Measurements from ENCODE around the gene IDNK. TPM values are rescaled to one million over a fixed set of nuclear protein-coding genes. Genes with fewer than 3 reads are reported as not detected.

The IDNK gene
- polyA plus RNA-seq, 1 of the 3 experiments (the other 2 are of a cell fraction) = 4.2 TPM

DNA sequence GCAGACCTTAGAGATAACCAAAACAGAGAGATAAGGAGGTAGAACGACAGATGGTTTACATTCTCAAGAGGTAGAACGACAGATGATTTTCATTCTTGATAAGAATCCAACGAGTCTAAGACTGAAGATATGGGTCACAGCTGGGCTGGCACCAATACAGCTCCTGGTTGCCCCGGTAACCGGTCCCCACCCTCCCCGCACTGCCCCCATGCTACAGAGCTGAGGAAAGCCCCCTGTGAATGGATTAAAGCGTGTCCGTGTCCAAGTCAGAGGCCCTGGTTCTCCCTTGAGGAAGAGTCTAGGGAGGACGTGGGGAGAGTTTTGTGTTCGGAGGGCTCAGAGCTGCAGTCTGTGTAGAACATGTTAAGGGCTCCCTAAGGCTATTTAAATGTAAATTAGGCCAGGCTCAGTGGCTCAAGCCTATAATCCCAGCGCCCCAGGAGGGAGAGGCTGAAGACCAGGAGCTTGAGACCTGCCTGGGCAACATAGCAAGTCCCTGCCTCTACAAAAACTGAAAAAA lies 8.1 kb downstream of the IDNK start:
- no peak overlapping the region for H3K4me2 ChIP-seq
- ChIA-PET POLR2A (interaction anchor here (0.7 to 1.6 kb wide), 3 partner anchors 8 to 18 kb away, joined by 3 to 5 read pairs (median 3); partner anchors contain the start of gene IDNK), CTCF (interaction anchor here (1.0 to 2.9 kb wide), 8 partner anchors 10 to 411 kb away, joined by 3 to 11 read pairs (median 4); no protein-coding TSS in a partner anchor)
- H3K4me3 ChIP-seq (ENCODE audit: low read depth in 2 of 2, low read length in 1 of 2) = no peak overlapping the region
- H3K27me3 ChIP-seq (ENCODE audit: insufficient read depth) = no peaks in the 10 kb centered on the region
- no peaks in the 10 kb centered on the region for H3K9me2 ChIP-seq
- TF ChIP-seq GATA2 (CRISPR knock-in tag; IDR thresholded peaks at IDR 0.05) (peak; percentile 32; the same call in 1 of the 2 replicates), JUND (IDR thresholded peaks at IDR 0.05) (no peak)
- H3K4me1 ChIP-seq (ENCODE audit: control insufficient read depth in 1 of 2, insufficient read depth in 2 of 2, low read depth in 1 of 2, low read length in 1 of 2) = peaks cover 0 to 5% of the 10 kb centered on the region in 2 experiments; a peak in 2 of 4 replicates
- H4K20me1 ChIP-seq (ENCODE audit: insufficient read depth) = no peaks in the 10 kb centered on the region
- peak; percentile 47 for DNase-seq
- H3K36me3 ChIP-seq (replicated peaks in 1 of 2; ENCODE audit: control insufficient read depth in 1 of 2, insufficient read depth in 2 of 2, low read length in 1 of 2) = peaks cover 14 to 25% of the 10 kb centered on the region in 2 experiments
- no peak overlapping the region for H3K27ac ChIP-seq (ENCODE audit: low read depth in 2 of 2, low read length in 1 of 2)
- H3F3A ChIP-seq (replicated peaks; ENCODE audit: insufficient read depth) = no peaks in the 10 kb centered on the region
- H3K9ac ChIP-seq = no peak overlapping the region
- no peak overlapping the region for H2AFZ ChIP-seq (ENCODE audit: low read depth)
- no peaks in the 10 kb centered on the region for H3K79me2 ChIP-seq (ENCODE audit: insufficient read depth)
- no peaks in the 10 kb centered on the region for H3K9me3 ChIP-seq
- WGBS (ENCODE audit: low lambda C conversion rate) = 59% methylated on average over 11 of the region's 11 CpGs

GRCh38 chr9:83633255-83633654 lies 10.3 kb downstream of the IDNK start:
- no peak for TF ChIP-seq FOXJ3 (CRISPR knock-in tag; IDR thresholded peaks at IDR 0.05)
- no peak for TF ChIP-seq ZBTB33 (IDR thresholded peaks at IDR 0.05; ENCODE audit: borderline replicate concordance, low read depth)
- TF ChIP-seq TCF12 (IDR thresholded peaks at IDR 0.05) = no peak
- no peak for TF ChIP-seq CHD2 (IDR thresholded peaks at IDR 0.05; ENCODE audit: low read length, partially characterized antibody)
- no peak for TF ChIP-seq GATA2 (CRISPR knock-in tag; IDR thresholded peaks at IDR 0.05)
- TF ChIP-seq MEF2A (IDR thresholded peaks at IDR 0.05; ENCODE audit: borderline replicate concordance, low read depth) = no peak
- TF ChIP-seq, protein P1, sequence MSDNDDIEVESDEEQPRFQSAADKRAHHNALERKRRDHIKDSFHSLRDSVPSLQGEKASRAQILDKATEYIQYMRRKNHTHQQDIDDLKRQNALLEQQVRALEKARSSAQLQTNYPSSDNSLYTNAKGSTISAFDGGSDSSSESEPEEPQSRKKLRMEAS (IDR thresholded peaks at IDR 0.05; ENCODE audit: low read depth) = no peak
- no peak for TF ChIP-seq POLR2AphosphoS5 (IDR thresholded peaks at IDR 0.05; ENCODE audit: low read depth, low read length)
- TF ChIP-seq YY1 (IDR thresholded peaks at IDR 0.05; ENCODE audit: low read depth) = no peak
- TF ChIP-seq TAF1 (IDR thresholded peaks at IDR 0.05; ENCODE audit: borderline replicate concordance, low read depth, low read length) = no peak
- TF ChIP-seq MXI1 (IDR thresholded peaks at IDR 0.05; ENCODE audit: low read depth, low read length) = no peak
- TF ChIP-seq EP300 (IDR thresholded peaks at IDR 0.05; ENCODE audit: borderline replicate concordance in 1 of 2, low read depth in 1 of 2, low read length in 1 of 2) = no peak
- POLR2A ChIA-PET = no interaction called here
- Histone ChIP-seq H3K4me2 (no peak overlapping the region), H3K9ac (no peak overlapping the region), H3K27me3 (ENCODE audit: insufficient read depth) (no peaks in the 10 kb centered on the region), H3K4me1 (ENCODE audit: control insufficient read depth in 1 of 2, insufficient read depth in 2 of 2, low read depth in 1 of 2, low read length in 1 of 2) (peaks cover 0 to 5% of the 10 kb centered on the region in 2 experiments; a peak in 2 of 4 replicates), H3F3A (replicated peaks; ENCODE audit: insufficient read depth) (no peaks in the 10 kb centered on the region), H3K4me3 (ENCODE audit: low read depth in 2 of 2, low read length in 1 of 2) (no peak overlapping the region), H3K79me2 (ENCODE audit: insufficient read depth) (no peaks in the 10 kb centered on the region), H3K9me2 (no peaks in the 10 kb centered on the region), H3K9me3 (no peaks in the 10 kb centered on the region), H3K27ac (ENCODE audit: low read depth in 2 of 2, low read length in 1 of 2) (no peak overlapping the region), H4K20me1 (ENCODE audit: insufficient read depth) (no peaks in the 10 kb centered on the region), H3K36me3 (replicated peaks in 1 of 2; ENCODE audit: control insufficient read depth in 1 of 2, insufficient read depth in 2 of 2, low read length in 1 of 2) (peaks cover 8 to 13% of the 10 kb centered on the region in 2 experiments), H2AFZ (ENCODE audit: low read depth) (no peak overlapping the region)
- CTCF ChIA-PET = interaction anchor here (1.4 kb wide), 1 partner anchor 16 kb away, joined by 5 read pairs; no protein-coding TSS in a partner anchor
- no peak for DNase-seq
- 100% methylated on average over 1 of the region's 1 CpG for WGBS (ENCODE audit: low lambda C conversion rate)

Data from SK-N-SH (cell line).